Naive thymus-derived CD8-positive, alpha-beta T cell (primary cell): ENCODE results near the gene STAG1. TPM values are rescaled to one million over a fixed set of nuclear protein-coding genes. Genes with fewer than 3 reads are reported as not detected.
A peak's percentile ranks its signal among the peaks of the same experiment; 100 is the strongest.
"Not testable (repeated sequence)": the region's sequence is repeated elsewhere in the genome, so short reads cannot be mapped to it uniquely, and the experiment has no call there.

Experiments used
- ATAC-seq, 2 donors: fragments of 150-1000 bp; cut with Tn5 transposase in 1 of 2; sonication (Bioruptor Pico), chemical (Tn5 transposase) in 1 of 2; 1 replicate in 1 of 2; 2 replicates in 1 of 2; pipeline ENCODE4 v1.10.0; 2021; ENCODE audit warnings: mild to moderate bottlenecking in 2 of 2, moderate library complexity in 2 of 2
- POLR2A ChIA-PET: fragments of 350-600 bp; sonication (Branson Sonifier 250); formaldehyde crosslinking; loops from one replicate; lab custom pipeline; 2021; ENCODE audit warnings: antibody characterized with exemption; lab: Charles Lee
- DNase-seq, 10 donors: peaks; one replicate each; pipeline versions ENCODE4 v3.0.0 to v3.0.0-alpha.2; 2020 to 2022
- H3K27ac Mint-ChIP-seq, 10 donors: one replicate each; pipeline ENCODE4 v1.8.0; 2020 to 2022; ENCODE audit warnings: mild to moderate bottlenecking in 10 of 10, mixed read lengths in 10 of 10, moderate library complexity in 4 of 10, inconsistent platforms in 1 of 10
- H3K27me3 Mint-ChIP-seq, 5 donors: one replicate each; pipeline ENCODE4 v1.8.0; 2021 to 2022; ENCODE audit warnings: mixed read lengths in 5 of 5
- H3K36me3 Mint-ChIP-seq, 3 donors: one replicate each; pipeline ENCODE4 v1.8.0; 2020 to 2022; ENCODE audit warnings: mixed read lengths in 3 of 3, mild to moderate bottlenecking in 2 of 3, inconsistent platforms in 1 of 3
- H3K4me1 Mint-ChIP-seq, 4 donors: one replicate each; pipeline ENCODE4 v1.8.0; 2021 to 2022; ENCODE audit warnings: mixed read lengths in 4 of 4
- H3K4me3 Mint-ChIP-seq, 10 donors: one replicate each; pipeline ENCODE4 v1.8.0; 2020 to 2022; ENCODE audit warnings: mild to moderate bottlenecking in 10 of 10, mixed read lengths in 10 of 10, moderate library complexity in 6 of 10, inconsistent platforms in 1 of 10
- H3K9me3 Mint-ChIP-seq, 9 donors: one replicate each; pipeline ENCODE4 v1.8.0; 2020 to 2022; ENCODE audit warnings: mixed read lengths in 9 of 9, mild to moderate bottlenecking in 3 of 9, inconsistent platforms in 1 of 9, moderate library complexity in 1 of 9
- polyA plus RNA-seq, 3 donors: library from polyadenylated mRNA; unstranded; fragments of 300-500 nt; fragmentation: Illumina TruSeq; gene quantifications; one replicate each; pipeline ENCODE4 v1.2.3, GENCODE V29; 2021
- total RNA-seq, 8 experiments: library from RNA in 2 of 8; stranded (reverse) in 2 of 8; gene quantifications; one replicate each; pipeline ENCODE4 v1.2.3 and lab custom pipeline; 2021 to 2026

The STAG1 gene
- total and polyA plus RNA-seq, 5 experiments from 2014 or later, result 15.1 to 51.2 (median 17.5) TPM

DNA sequence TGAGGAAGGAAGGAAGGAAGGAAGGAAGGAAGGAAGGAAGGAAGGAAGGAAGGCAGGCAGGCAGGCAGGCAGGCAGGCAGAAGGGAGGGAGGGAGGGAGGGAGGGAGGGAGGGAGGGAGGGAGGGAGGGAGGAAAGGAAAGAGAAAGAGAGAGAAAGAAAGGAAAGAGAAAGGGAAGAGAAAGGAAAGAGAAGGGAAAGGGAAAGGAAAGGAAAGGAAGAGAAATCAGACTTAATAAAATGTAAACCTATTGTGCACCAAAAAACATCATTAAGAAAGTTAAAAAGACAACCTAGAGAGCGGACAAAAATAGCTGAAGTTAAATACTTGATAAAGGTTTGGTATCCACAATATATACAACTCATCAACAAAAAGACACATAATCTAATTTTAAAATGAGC, 187.2 kb downstream of the STAG1 start:
- Mint-ChIP-seq H3K36me3 (peaks cover 7 to 45% (median 23%) of the 10 kb centered on the region in 3 donors), H3K4me1 (peaks cover 0 to 14% (median 6%) of the 10 kb centered on the region in 4 donors)
- H3K9me3 Mint-ChIP-seq, H3K27me3 Mint-ChIP-seq, H3K27ac Mint-ChIP-seq, H3K4me3 Mint-ChIP-seq, POLR2A ChIA-PET, ATAC-seq, DNase-seq: not testable (repeated sequence)

DNA sequence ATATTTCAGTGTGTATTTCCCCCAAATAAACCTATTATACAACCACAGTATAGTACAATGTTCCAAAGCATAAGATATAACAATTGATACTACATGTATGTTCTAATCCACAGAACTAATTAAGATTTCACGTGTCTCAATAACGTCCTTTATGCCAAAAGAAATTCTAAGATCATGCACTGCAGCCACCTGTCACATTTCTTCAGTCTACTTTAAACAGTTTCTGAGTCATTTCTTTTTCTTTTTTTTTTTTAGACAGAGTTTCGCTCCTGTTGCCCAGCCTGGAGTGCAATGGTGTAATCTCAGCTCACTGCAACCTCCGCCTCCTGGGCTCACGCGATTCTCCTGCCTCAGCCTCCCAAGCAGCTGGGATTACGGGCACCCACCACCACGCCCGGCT, 190.2 kb downstream of the STAG1 start:
- Mint-ChIP-seq H3K36me3 (peaks cover 0 to 37% (median 19%) of the 10 kb centered on the region in 3 donors), H3K9me3 (no peaks in the 10 kb centered on the region), H3K4me3 (no peak overlapping the region), H3K27me3 (no peaks in the 10 kb centered on the region), H3K27ac (peak overlapping the region in 1 of 10 donors; percentile 24), H3K4me1 (peaks cover 3 to 13% (median 7%) of the 10 kb centered on the region in 4 donors)
- no peak for ATAC-seq
- POLR2A ChIA-PET, result no interaction called here
- DNase-seq, result no peak

DNA sequence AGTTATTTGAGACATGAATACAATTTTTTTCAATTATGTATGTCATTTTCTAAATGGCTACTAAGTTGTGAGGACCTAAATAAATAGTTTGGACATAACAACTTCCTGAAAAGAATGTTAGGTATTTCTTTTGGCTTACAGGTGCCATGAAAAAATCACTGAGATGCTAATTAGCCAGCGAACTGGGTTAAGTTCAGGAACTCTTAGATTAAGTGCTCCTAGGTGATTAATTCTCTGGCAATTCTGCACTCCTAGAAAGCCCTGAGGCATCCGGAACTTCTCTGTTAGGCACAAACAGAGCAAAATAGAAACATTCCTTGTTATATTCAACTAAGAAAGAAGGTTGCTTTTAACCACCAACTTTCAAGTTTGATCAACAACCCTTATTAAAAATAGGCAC, 192.3 kb downstream of the STAG1 start:
- H3K9me3 Mint-ChIP-seq, result no peaks in the 10 kb centered on the region
- ATAC-seq, result no peak
- H3K27me3 Mint-ChIP-seq, result no peaks in the 10 kb centered on the region
- H3K36me3 Mint-ChIP-seq, result peaks cover 0 to 35% (median 10%) of the 10 kb centered on the region in 3 donors
- H3K4me3 Mint-ChIP-seq, result no peak overlapping the region
- POLR2A ChIA-PET, result no interaction called here
- H3K27ac Mint-ChIP-seq, result no peak overlapping the region
- no peak for DNase-seq
- peaks cover 0 to 11% (median 4%) of the 10 kb centered on the region in 4 donors for H3K4me1 Mint-ChIP-seq

DNA sequence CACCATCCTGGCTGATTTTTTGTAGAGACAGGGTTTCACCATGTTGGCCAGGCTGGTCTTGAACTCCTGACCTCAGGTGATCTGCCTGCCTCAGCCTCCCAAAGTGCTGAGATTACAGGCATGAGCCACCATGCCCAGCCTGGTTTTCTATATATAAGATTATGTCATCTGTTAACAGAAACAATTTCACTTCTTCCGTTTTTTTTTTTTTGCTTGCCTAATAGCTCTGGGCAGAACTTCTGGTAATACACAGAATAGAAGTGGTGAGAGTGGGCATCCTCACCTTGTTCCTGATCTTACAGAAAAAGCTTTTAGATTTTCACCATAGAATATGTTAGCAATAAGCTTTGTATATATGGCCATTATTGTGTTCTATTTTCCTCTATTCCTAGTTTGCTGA, 202.7 kb downstream of the STAG1 start:
- ATAC-seq, H3K4me3 Mint-ChIP-seq, DNase-seq, POLR2A ChIA-PET, H3K9me3 Mint-ChIP-seq, H3K27me3 Mint-ChIP-seq: not testable (repeated sequence)
- Mint-ChIP-seq H3K36me3 (peaks cover 0 to 43% (median 20%) of the 10 kb centered on the region in 3 donors), H3K4me1 (peaks cover 10 to 23% (median 16%) of the 10 kb centered on the region in 4 donors), H3K27ac (peak overlapping the region in 1 of 10 donors; percentile 22)

DNA sequence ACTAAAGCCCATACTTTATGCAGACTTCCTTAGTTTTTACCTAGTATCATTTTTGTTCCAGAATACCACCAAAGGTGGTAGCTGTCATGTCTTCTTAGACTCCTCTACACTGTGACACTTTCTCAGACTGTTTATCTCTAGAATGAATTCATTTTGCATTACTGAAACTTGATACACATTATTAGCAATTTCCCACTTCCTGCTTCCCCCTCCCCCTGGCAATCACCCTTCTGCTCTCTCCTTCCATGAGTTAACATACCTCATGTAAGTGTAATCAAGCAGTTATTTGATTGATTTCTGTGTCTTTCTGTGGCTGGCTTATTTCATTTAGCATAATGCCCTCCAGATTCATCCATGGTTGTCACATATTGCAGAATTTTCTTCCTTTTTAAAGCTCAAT, 204.9 kb downstream of the STAG1 start:
- POLR2A ChIA-PET, result interaction anchor here (0.6 kb wide), 1 partner anchor 436 kb away, joined by 5 read pairs; no protein-coding TSS in a partner anchor
- H3K9me3 Mint-ChIP-seq, result no peaks in the 10 kb centered on the region
- peaks cover 11 to 30% (median 22%) of the 10 kb centered on the region in 4 donors for H3K4me1 Mint-ChIP-seq
- DNase-seq (no peak), ATAC-seq (no peak)
- H3K36me3 Mint-ChIP-seq, result peaks cover 0 to 40% (median 18%) of the 10 kb centered on the region in 3 donors
- no peaks in the 10 kb centered on the region for H3K27me3 Mint-ChIP-seq
- H3K4me3 Mint-ChIP-seq, result no peak overlapping the region
- peak overlapping the region in 6 of 10 donors; percentile 4 to 76 (median 56) for H3K27ac Mint-ChIP-seq

DNA sequence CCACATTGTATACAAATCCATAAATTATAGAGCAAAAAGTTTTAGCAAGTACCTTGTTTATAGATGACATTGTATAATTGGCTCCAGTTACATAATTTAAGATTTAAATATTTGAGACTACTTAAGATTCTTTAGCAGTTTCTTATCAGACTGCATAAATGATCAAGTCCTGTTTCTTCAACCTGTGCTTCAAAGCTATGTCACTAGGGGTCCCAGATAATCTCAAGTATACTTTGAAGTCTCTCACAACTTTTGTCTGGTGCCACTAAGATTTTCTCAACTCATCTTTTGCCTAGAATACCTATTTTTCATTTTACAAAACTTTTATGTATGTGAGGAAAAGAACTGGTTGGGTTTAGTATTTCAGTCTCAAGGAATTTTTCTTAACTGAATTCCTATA, 205.5 kb downstream of the STAG1 start:
- peaks cover 0 to 38% (median 15%) of the 10 kb centered on the region in 3 donors for H3K36me3 Mint-ChIP-seq
- POLR2A ChIA-PET, result interaction anchor here (0.6 kb wide), 1 partner anchor 437 kb away, joined by 5 read pairs; no protein-coding TSS in a partner anchor
- H3K4me1 Mint-ChIP-seq, result peaks cover 11 to 30% (median 22%) of the 10 kb centered on the region in 4 donors
- no peak overlapping the region for H3K4me3 Mint-ChIP-seq
- DNase-seq (peak in 2 of 10 donors; percentile 4 to 11), ATAC-seq (peak in 1 of 2 donors; percentile 44)
- H3K9me3 Mint-ChIP-seq, result no peaks in the 10 kb centered on the region
- no peaks in the 10 kb centered on the region for H3K27me3 Mint-ChIP-seq
- H3K27ac Mint-ChIP-seq, result peak overlapping the region in 3 of 10 donors; percentile 3 to 33 (median 11)

DNA sequence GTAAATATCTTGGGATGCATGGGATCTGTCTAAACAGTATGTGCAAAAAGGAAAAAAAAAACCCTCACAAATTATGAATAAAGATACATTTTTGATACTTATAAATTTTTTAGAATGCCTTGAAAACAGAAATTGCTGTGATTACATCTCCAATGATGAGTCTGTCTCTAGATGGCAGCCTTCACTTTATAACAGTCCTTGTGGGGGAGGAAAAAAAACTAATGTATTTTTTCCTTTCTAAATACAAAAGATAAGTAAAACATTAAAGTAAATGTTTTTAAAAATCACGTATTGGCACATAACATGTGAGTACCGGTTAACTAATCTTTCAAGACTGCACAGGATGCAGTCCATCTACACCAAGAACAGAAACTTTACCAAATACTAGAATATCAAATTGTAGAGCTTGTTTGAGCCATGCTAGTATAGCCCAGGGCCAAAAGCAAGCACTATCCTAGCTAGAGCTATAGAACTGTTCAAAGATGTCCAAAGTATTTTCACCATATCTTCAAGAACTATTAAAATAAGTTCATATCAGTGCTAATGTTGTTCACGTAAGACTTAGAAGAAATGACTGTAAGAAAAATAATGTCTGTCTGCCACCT, 206.4 kb downstream of the STAG1 start:
- Mint-ChIP-seq H3K4me3 (no peak overlapping the region), H3K4me1 (peaks cover 11 to 30% (median 22%) of the 10 kb centered on the region in 4 donors), H3K27ac (no peak overlapping the region), H3K9me3 (no peaks in the 10 kb centered on the region), H3K36me3 (peaks cover 0 to 39% (median 13%) of the 10 kb centered on the region in 3 donors), H3K27me3 (no peaks in the 10 kb centered on the region)
- POLR2A ChIA-PET, result no interaction called here
- ATAC-seq, result no peak
- no peak for DNase-seq

DNA sequence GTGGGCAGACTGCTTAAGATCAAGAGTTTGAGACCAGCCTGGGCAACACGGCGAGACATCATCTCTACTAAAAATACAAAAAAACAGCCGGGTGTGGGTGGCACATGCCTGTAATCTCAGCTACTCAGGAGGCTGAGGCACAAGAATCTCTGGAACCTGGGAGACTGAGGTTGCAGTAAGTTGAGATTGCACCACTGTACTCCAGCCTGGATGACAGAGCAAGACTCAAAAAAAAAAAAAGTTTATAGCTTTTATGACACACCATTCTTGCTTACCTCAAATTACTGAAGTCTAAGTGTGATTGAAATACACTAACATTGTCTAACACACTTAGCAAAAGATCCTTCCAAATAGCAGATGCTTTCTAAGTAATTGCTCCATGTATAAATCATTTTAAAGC, 207.6 kb downstream of the STAG1 start:
- Mint-ChIP-seq H3K27ac (peak overlapping the region in 1 of 10 donors; percentile 17), H3K9me3 (no peaks in the 10 kb centered on the region), H3K4me3 (no peak overlapping the region), H3K27me3 (no peaks in the 10 kb centered on the region), H3K36me3 (peaks cover 0 to 32% (median 2%) of the 10 kb centered on the region in 3 donors), H3K4me1 (peaks cover 11 to 30% (median 20%) of the 10 kb centered on the region in 4 donors)
- ATAC-seq (no peak), DNase-seq (no peak)
- POLR2A ChIA-PET, result interaction anchor here (1.0 kb wide), 1 partner anchor 208 kb away, joined by 4 read pairs; the partner anchor contains the start of gene STAG1

DNA sequence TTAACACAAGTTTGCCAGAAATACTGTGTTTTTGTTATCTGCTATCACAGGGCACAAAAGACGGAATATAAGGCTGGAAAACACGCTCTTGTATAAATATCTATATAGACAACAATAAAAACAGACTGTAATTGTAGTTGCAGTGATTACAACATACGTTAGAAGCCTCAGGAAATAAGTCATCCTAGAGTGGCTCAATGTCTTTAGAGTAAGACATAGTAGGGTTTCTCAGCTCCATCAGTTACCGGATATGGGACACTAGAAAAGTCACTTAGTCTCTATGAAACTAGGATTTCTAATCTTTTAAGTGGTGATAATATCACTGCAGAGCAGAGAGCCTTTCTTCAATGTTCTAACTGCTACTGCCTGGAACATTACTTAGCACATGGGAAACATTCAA, 208.8 kb downstream of the STAG1 start:
- POLR2A ChIA-PET, result no interaction called here
- peak overlapping the region in 2 of 10 donors; percentile 14 to 41 for H3K27ac Mint-ChIP-seq
- H3K27me3 Mint-ChIP-seq, result no peaks in the 10 kb centered on the region
- no peak for ATAC-seq
- H3K4me3 Mint-ChIP-seq, result no peak overlapping the region
- no peaks in the 10 kb centered on the region for H3K9me3 Mint-ChIP-seq
- peaks cover 0 to 24% (median 4%) of the 10 kb centered on the region in 3 donors for H3K36me3 Mint-ChIP-seq
- no peak for DNase-seq
- peaks cover 7 to 23% (median 19%) of the 10 kb centered on the region in 4 donors for H3K4me1 Mint-ChIP-seq

DNA sequence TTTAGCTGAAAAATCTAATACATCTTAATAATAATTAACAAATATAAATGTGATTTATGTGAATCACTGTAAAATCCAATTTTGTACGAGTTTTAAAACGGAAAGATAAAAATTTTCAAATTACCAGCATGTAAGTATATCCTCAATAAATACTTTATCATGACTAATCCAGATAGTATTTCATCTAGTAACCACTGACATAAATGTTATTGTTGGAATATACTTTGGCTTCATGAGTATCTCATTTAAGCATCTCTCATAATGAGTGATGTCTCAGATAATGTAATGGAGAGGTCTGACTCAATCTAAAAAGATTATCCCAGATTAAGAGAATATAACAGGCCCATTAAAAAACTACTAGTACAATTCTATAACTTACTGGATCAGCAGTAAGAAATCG, 216.3 kb downstream of the STAG1 start:
- H3K36me3 Mint-ChIP-seq, result peaks cover 32 to 55% (median 50%) of the 10 kb centered on the region in 3 donors
- DNase-seq (no peak), ATAC-seq (no peak)
- POLR2A ChIA-PET, result interaction anchor here (0.7 kb wide), 1 partner anchor 76 kb away, joined by 6 read pairs; no protein-coding TSS in a partner anchor
- H3K9me3 Mint-ChIP-seq, result peaks cover 0 to 27% (median 13%) of the 10 kb centered on the region in 9 donors
- H3K27me3 Mint-ChIP-seq, result no peaks in the 10 kb centered on the region
- peaks cover 0 to 2% (median under 1%) of the 10 kb centered on the region in 4 donors for H3K4me1 Mint-ChIP-seq
- no peak overlapping the region for H3K4me3 Mint-ChIP-seq
- H3K27ac Mint-ChIP-seq, result no peak overlapping the region

DNA sequence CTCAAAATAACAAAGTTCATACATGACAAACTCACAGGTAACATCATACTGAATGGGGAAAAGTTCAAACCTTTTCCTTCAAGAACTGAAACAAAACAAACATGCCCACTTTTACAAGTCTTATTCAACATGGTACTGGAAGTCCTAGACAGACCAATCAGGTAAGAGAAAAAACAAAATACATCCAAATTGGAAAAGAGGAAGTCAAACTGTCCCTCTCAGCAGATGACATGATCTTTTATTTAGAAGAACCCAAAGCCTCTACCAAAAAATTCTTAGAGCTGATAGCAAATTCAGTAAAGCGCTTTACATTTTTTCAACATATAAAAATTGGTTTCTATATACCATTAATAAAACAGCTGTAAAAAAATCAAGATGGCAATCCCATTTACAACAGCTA, 219.4 kb downstream of the STAG1 start:
- no peak for DNase-seq
- Mint-ChIP-seq H3K36me3 (peaks cover 47 to 73% (median 66%) of the 10 kb centered on the region in 3 donors), H3K27me3 (no peaks in the 10 kb centered on the region), H3K27ac (no peak overlapping the region), H3K4me1 (peaks cover 0 to 11% (median 6%) of the 10 kb centered on the region in 4 donors), H3K9me3 (peaks cover 11 to 52% (median 28%) of the 10 kb centered on the region in 9 donors), H3K4me3 (no peak overlapping the region)
- no peak for ATAC-seq
- POLR2A ChIA-PET, result no interaction called here

DNA sequence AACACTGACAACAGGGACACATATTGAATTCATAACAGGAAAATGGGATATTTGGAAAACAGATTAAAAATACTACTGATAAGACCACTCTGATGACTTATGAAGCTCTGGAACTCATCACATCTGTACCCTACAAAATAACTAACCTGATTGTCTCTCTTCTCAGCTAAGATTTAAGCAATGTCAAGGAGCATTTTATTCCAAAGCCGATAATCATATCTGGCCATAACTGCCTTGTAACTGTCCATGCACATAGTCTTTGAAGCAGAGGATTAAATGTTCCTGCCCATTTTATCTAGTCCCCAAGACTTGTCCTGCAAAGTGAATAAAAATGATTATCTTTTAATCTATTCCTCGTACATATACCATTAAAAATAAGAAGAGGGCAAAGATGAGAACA, 234.1 kb downstream of the STAG1 start:
- no peak for DNase-seq
- POLR2A ChIA-PET, result no interaction called here
- H3K4me1 Mint-ChIP-seq, result peaks cover 0 to 6% (median 0%) of the 10 kb centered on the region in 4 donors
- ATAC-seq, result no peak
- H3K9me3 Mint-ChIP-seq, result no peaks in the 10 kb centered on the region
- no peaks in the 10 kb centered on the region for H3K27me3 Mint-ChIP-seq
- peak overlapping the region in 3 of 10 donors; percentile 1 to 16 (median 16) for H3K27ac Mint-ChIP-seq
- peaks cover 0 to 38% (median 24%) of the 10 kb centered on the region in 3 donors for H3K36me3 Mint-ChIP-seq
- H3K4me3 Mint-ChIP-seq, result no peak overlapping the region

DNA sequence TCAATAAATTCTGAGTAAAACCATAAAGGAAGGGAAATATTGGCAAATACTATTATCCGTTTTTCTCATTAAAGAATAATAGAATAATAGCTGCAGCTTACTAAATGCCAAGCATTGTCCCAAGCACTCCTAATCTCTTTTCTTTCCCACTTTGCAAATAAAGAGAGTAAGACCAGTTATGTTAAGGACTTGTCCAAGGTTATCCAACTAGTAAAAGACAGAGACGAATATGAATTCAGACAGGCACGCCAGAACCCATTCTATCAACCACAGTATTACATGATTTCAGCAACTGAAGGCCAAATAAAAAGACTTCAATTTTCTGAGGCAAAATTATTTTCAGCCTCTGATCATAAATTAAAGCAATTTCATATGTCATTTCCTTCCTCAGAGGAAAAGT, 235.5 kb downstream of the STAG1 start:
- H3K4me1 Mint-ChIP-seq, result peaks cover 0 to 2% (median 0%) of the 10 kb centered on the region in 4 donors
- H3K27ac Mint-ChIP-seq, result no peak overlapping the region
- H3K27me3 Mint-ChIP-seq, result no peaks in the 10 kb centered on the region
- POLR2A ChIA-PET, result no interaction called here
- H3K9me3 Mint-ChIP-seq, result no peaks in the 10 kb centered on the region
- DNase-seq, result no peak
- no peak overlapping the region for H3K4me3 Mint-ChIP-seq
- peaks cover 0 to 47% (median 29%) of the 10 kb centered on the region in 3 donors for H3K36me3 Mint-ChIP-seq
- no peak for ATAC-seq
